ENCODE results near the gene SUPT3H.
"Not testable (repeated sequence)": the region's sequence is repeated elsewhere in the genome, so short reads cannot be mapped to it uniquely, and the experiment has no call there.

SUPT3H gene

DNA sequence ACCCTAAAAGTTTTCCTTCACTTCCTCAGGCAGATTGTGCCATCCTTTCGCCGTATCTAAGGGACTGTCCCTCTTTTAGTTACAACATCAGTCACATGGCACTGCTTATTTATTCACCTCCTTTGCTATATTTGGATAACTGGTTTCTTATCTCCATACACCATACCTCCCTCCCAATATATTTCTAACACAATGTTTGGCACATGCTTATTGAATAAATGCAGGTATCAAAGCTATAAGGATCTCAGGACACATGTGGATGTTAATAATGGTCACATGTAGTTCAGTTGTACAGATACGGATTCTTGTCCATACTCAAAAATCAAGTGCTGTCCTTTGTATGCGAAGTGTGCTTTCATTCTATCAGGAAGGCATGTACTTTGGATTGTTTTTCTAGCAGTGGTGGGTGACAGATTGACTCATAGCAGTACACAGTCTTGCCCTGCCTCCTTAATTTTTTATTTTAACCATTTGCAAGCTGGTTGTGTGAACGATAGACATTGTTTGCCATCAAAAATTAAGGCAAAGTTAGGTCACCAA is 456.7 kb downstream of the SUPT3H start:
- no peak overlapping the region for H3K27ac Mint-ChIP-seq
- peaks cover 5% of the 10 kb centered on the region for H3K36me3 Mint-ChIP-seq (ENCODE audit: low read depth)
- peaks cover 43% of the 10 kb centered on the region for H3K4me1 Mint-ChIP-seq (ENCODE audit: low read depth)
- H3K4me3 Mint-ChIP-seq = no peak overlapping the region
- no peaks in the 10 kb centered on the region for H3K27me3 Mint-ChIP-seq (ENCODE audit: low read depth)
- H3K9me3 Mint-ChIP-seq = no peaks in the 10 kb centered on the region

DNA sequence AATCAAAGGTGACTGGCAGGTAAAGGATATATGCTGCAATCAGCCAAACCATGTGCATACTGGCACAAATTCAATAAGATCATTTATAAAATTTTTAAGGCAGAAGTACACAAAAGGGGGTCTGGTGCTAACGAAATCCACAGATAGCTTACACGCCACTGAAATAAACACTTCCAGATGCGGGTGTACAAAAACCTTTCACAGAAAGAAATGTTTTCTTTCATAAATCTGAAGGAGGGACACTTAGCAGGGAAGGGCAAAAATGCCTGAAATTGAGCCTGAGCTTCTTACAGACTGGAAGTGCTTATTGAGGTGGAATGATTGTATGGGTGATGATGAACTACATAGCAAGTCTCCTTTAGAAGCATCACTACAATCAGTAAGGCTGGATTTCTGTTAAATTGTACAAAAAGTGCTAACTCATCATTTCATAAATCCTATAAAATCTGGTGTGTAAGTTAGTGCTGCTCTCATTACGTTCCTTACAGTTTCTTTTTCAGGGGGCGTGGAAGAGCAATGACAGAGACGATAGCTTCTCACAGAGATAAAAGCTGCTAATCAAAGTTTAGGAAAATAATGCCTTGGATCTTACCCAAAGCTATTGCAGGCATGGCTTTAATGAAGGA is 458.9 kb downstream of the SUPT3H start:
- Mint-ChIP-seq H3K9me3 (peaks cover 11% of the 10 kb centered on the region), H3K27me3 (ENCODE audit: low read depth) (no peaks in the 10 kb centered on the region), H3K27ac (no peak overlapping the region), H3K36me3 (ENCODE audit: low read depth) (peaks cover 13% of the 10 kb centered on the region), H3K4me3 (no peak overlapping the region), H3K4me1 (ENCODE audit: low read depth) (peaks cover 28% of the 10 kb centered on the region)

GRCh38 chr6:44917430-44917829 is 460.3 kb downstream of the SUPT3H start:
- peaks cover 11% of the 10 kb centered on the region for H3K9me3 Mint-ChIP-seq
- no peak overlapping the region for H3K27ac Mint-ChIP-seq
- no peak overlapping the region for H3K4me3 Mint-ChIP-seq
- H3K36me3 Mint-ChIP-seq (ENCODE audit: low read depth) = peaks cover 19% of the 10 kb centered on the region
- H3K27me3 Mint-ChIP-seq (ENCODE audit: low read depth) = no peaks in the 10 kb centered on the region
- H3K4me1 Mint-ChIP-seq (ENCODE audit: low read depth) = peaks cover 17% of the 10 kb centered on the region

DNA sequence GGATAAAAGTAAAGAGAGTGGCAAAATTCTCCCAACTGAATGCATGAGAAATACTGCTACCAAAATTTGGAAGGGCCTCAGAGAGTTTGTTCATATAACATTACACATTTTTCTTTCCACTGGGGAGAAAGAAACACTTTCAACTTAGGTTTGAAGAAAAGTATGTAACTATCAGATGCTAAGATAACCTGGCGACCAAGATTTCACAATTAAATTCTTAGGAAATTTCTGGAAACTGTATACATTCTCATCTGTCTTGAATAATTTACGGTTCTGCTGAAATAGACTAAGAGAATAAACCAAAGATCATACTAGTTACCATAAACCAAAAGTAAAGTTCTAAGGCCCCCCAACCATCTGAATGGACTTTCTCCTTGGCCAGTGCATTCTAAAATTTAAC is 462.6 kb downstream of the SUPT3H start:
- Mint-ChIP-seq H3K27me3 (ENCODE audit: low read depth) (no peaks in the 10 kb centered on the region), H3K36me3 (ENCODE audit: low read depth) (peaks cover 26% of the 10 kb centered on the region), H3K27ac (no peak overlapping the region), H3K9me3 (peaks cover 11% of the 10 kb centered on the region), H3K4me1 (ENCODE audit: low read depth) (no peaks in the 10 kb centered on the region), H3K4me3 (no peak overlapping the region)

DNA sequence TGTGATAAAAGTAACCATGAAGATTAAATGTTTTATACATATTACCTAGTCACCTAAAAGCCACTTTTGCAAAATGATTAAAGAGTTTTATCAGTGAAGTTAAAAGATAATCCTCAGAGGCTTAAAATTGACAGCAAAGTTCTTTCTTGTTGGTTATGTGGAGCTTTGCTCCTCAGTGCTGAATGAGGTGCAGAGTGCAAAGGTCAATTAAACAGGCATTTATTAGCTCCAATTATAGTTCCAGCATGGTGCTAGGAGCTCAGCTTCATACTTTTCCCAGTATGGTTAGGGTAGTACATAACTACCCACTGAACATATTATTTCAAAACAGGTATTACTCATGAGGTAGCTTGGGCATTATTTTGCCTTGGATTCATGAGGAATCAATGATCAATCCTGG is 463.6 kb downstream of the SUPT3H start:
- H3K36me3 Mint-ChIP-seq (ENCODE audit: low read depth) = peaks cover 30% of the 10 kb centered on the region
- no peaks in the 10 kb centered on the region for H3K4me1 Mint-ChIP-seq (ENCODE audit: low read depth)
- H3K27me3 Mint-ChIP-seq (ENCODE audit: low read depth) = no peaks in the 10 kb centered on the region
- H3K4me3 Mint-ChIP-seq = no peak overlapping the region
- no peak overlapping the region for H3K27ac Mint-ChIP-seq
- H3K9me3 Mint-ChIP-seq = peaks cover 11% of the 10 kb centered on the region

DNA sequence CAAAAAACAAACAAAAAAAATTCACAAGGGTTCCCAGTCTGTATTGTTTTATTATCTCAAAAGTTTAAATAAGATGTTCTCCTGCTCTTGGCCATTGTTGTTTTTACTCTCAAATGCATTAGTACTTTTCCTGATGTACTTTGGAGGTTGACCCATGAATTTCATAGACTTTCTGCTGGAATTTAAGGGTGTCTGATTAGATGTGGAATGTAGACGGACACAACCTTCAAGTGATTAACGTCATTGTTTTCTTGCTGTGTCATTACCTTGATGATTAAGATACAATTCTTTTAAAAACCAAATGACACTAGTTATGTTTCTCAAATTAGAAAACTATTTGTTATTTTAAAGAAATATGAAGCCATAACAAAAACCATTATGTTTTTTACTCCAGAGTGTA is 471.0 kb downstream of the SUPT3H start:
- H3K4me3 Mint-ChIP-seq = no peak overlapping the region
- peaks cover 26% of the 10 kb centered on the region for H3K9me3 Mint-ChIP-seq
- H3K4me1 Mint-ChIP-seq (ENCODE audit: low read depth) = no peaks in the 10 kb centered on the region
- peaks cover 25% of the 10 kb centered on the region for H3K36me3 Mint-ChIP-seq (ENCODE audit: low read depth)
- no peaks in the 10 kb centered on the region for H3K27me3 Mint-ChIP-seq (ENCODE audit: low read depth)
- no peak overlapping the region for H3K27ac Mint-ChIP-seq

DNA sequence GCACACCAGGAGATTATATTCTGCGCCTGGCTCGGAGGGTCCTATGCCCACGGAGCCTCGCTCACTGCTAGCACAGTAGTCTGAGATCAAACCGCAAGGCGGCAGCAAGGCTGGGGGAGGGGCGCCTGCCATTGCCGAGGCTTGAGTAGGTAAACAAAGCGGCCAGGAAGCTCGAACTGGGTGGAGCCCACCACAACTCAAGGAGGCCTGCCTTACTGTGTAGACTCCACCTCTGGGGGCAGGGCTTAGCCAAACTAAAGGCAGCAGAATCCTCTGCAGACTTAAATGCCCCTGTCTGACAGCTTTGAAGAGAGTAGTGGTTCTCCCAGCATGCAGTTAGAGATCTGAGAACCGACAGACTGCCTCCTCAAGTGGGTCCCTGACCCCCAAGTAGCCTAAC is 477.4 kb downstream of the SUPT3H start:
- H3K4me3 Mint-ChIP-seq; H3K27ac Mint-ChIP-seq; H3K27me3 Mint-ChIP-seq (ENCODE audit: low read depth); H3K4me1 Mint-ChIP-seq (ENCODE audit: low read depth): not testable (repeated sequence)
- Mint-ChIP-seq H3K36me3 (ENCODE audit: low read depth) (peaks cover 14% of the 10 kb centered on the region), H3K9me3 (peaks cover 34% of the 10 kb centered on the region)

DNA sequence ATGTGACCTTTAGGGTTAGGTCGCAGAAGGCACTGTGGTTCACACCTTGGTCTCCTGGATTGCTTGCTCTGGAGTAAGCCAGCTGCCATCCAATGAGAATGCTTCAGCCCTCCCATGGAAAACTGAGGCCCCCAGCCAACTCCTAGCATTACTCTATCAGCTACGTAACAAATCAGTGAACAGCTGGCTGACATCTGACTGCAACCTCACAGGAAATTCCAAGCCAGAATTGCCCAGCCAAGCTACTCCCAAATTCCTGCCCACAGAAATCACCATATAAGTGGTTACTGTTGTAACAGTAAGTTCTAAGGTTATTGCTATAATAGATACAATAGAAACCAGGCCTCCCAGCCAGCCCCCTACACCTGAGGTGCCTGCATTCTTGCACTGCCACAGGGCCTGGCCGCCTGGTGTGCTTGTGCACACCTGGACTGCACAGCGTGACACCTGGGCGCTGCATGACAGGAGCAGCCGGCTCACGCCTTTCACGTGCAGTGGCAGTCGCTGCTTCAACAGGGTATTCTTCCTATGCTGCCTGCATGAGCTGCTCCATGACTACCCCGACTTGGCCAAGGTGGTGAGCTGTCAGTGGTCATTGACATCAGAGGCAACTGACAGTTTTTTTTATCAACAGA is 479.3 kb downstream of the SUPT3H start:
- Mint-ChIP-seq H3K27me3 (ENCODE audit: low read depth) (no peaks in the 10 kb centered on the region), H3K4me1 (ENCODE audit: low read depth) (no peaks in the 10 kb centered on the region), H3K4me3 (no peak overlapping the region), H3K36me3 (ENCODE audit: low read depth) (peaks cover 9% of the 10 kb centered on the region), H3K9me3 (peaks cover 23% of the 10 kb centered on the region), H3K27ac (no peak overlapping the region)

GRCh38 chr6:44897316-44897715 is 480.4 kb downstream of the SUPT3H start:
- Mint-ChIP-seq H3K4me1 (ENCODE audit: low read depth) (no peaks in the 10 kb centered on the region), H3K27ac (no peak overlapping the region), H3K36me3 (ENCODE audit: low read depth) (peaks cover 3% of the 10 kb centered on the region), H3K9me3 (peaks cover 15% of the 10 kb centered on the region), H3K27me3 (ENCODE audit: low read depth) (no peaks in the 10 kb centered on the region), H3K4me3 (no peak overlapping the region)

DNA sequence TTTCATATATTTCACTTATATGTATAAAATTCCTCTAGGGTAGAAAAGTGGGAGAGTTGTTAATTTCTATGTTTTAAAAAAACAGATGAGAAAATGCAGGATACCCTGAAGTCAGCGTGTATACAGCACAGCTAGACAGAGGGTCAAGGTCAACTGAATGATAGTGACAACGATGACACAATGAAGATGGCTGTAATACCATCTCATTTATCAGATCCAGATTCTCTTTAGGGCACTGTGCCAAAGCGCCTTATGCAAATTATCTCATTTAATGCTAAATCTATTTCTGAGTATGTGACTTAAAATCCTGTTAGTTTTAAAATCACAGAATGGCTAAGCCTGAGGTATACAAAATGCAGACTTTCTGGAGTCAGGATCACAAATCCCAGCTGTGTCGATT is 481.0 kb downstream of the SUPT3H start:
- H3K27me3 Mint-ChIP-seq (ENCODE audit: low read depth) = no peaks in the 10 kb centered on the region
- no peak overlapping the region for H3K27ac Mint-ChIP-seq
- peaks cover 12% of the 10 kb centered on the region for H3K9me3 Mint-ChIP-seq
- H3K4me3 Mint-ChIP-seq = no peak overlapping the region
- H3K36me3 Mint-ChIP-seq (ENCODE audit: low read depth) = peaks cover 3% of the 10 kb centered on the region
- no peaks in the 10 kb centered on the region for H3K4me1 Mint-ChIP-seq (ENCODE audit: low read depth)

DNA sequence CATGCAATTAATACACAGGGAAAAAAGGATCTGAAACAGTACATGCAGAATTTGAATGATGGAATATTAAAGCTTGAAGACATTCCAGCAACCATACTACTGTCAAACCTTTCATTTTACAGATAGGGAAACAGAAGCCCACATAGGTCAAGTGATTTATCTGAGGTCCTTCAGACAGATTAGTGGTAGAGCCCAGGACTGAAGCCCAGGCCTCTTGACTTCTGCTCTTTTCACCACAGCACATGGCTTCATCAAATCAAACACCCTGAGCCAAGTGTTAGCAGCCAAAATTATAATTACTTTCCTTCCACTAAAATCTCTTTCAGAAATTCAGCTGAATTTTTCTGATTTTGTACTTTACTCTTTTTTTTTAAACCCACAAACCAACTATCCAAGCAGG is 485.2 kb downstream of the SUPT3H start:
- Mint-ChIP-seq H3K27me3 (ENCODE audit: low read depth) (no peaks in the 10 kb centered on the region), H3K4me3 (no peak overlapping the region), H3K27ac (no peak overlapping the region), H3K36me3 (ENCODE audit: low read depth) (peaks cover 3% of the 10 kb centered on the region), H3K9me3 (no peaks in the 10 kb centered on the region), H3K4me1 (ENCODE audit: low read depth) (no peaks in the 10 kb centered on the region)

GRCh38 chr6:44879071-44879470 is 498.7 kb downstream of the SUPT3H start:
- Mint-ChIP-seq H3K9me3 (peaks cover 31% of the 10 kb centered on the region), H3K36me3 (ENCODE audit: low read depth) (peaks cover 29% of the 10 kb centered on the region)
- not testable (repeated sequence) for H3K27ac Mint-ChIP-seq; H3K4me3 Mint-ChIP-seq; H3K4me1 Mint-ChIP-seq (ENCODE audit: low read depth); H3K27me3 Mint-ChIP-seq (ENCODE audit: low read depth)

GRCh38 chr6:44876638-44877037 is 501.1 kb downstream of the SUPT3H start:
- H3K27me3 Mint-ChIP-seq (ENCODE audit: low read depth); H3K9me3 Mint-ChIP-seq; H3K27ac Mint-ChIP-seq; H3K4me3 Mint-ChIP-seq; H3K4me1 Mint-ChIP-seq (ENCODE audit: low read depth): not testable (repeated sequence)
- peaks cover 17% of the 10 kb centered on the region for H3K36me3 Mint-ChIP-seq (ENCODE audit: low read depth)

DNA sequence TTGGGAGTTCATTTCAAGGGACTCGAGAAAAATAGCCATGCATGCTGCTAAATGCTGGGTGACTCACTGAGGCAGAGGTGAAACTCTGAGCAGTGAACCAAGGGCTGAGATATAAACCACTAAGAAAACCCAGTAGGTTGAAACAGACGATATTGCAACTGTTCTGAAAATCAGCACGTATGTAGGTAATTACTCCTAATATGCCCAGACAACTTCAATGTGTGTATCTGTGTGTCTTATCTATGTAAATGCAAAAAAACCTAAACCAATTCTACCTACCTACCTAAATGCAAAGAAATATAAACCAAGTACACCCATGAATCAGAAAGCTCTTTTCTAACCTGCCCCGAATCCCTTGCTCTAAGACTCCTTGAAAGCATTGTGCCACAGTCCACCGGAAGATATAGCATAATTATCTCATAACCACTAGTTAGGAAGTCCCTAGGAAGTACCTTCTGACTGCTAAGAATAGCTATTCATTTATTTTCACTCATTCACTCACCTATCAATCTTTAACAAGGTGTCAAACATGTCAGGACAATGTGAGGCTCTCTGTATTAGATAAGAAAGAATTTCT is 508.3 kb downstream of the SUPT3H start:
- peaks cover 11% of the 10 kb centered on the region for H3K4me1 Mint-ChIP-seq (ENCODE audit: low read depth)
- H3K36me3 Mint-ChIP-seq (ENCODE audit: low read depth) = peaks cover 14% of the 10 kb centered on the region
- peaks cover 13% of the 10 kb centered on the region for H3K9me3 Mint-ChIP-seq
- no peak overlapping the region for H3K4me3 Mint-ChIP-seq
- peak overlapping the region; percentile 16 for H3K27ac Mint-ChIP-seq
- no peaks in the 10 kb centered on the region for H3K27me3 Mint-ChIP-seq (ENCODE audit: low read depth)

DNA sequence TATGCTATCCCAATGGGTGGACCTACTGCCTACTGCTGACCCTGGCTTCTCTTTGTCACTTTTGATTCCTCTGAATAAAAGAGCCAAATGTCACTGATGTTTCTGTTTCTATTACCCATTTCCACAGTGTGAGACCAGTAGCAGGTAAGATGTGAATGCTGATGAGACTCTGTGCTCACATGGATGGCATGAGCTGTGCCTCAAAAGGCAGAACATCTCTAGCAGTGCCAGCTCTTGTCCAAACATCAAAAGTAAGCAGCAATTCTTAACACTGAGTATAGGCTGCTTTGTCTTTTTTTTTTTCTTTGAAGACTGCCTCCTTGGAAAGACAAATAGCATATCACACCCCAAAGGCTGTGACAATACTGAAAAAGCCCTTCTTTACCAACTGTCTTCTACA is 508.8 kb downstream of the SUPT3H start:
- Mint-ChIP-seq H3K27ac (no peak overlapping the region), H3K9me3 (peaks cover 18% of the 10 kb centered on the region), H3K4me3 (no peak overlapping the region), H3K36me3 (ENCODE audit: low read depth) (peaks cover 14% of the 10 kb centered on the region), H3K4me1 (ENCODE audit: low read depth) (peaks cover 11% of the 10 kb centered on the region), H3K27me3 (ENCODE audit: low read depth) (no peaks in the 10 kb centered on the region)

Measured in T-helper 1 cell treated with Interleukin-12 subunit alpha and Interleukin-12 subunit beta and Interleukin-4 antibody, amounts not matched to agents 30 μg/mL and 1 μg/mL, for 36 hours (primary cell).